HG03520 (cell line): Measurements from ENCODE around the gene C6orf120.

ENCODE experiments used
- ATAC-seq: cut with Tn5 transposase; IDR thresholded peaks from one replicate; pipeline ENCODE4 v1.9.1; 2021; ENCODE audit warnings: mild to moderate bottlenecking, moderate library complexity; ENCODE audit not compliant: unreplicated experiment

Gene C6orf120

GRCh38 chr6:169701954-169702839, at the start of gene C6orf120, which contains the start of gene WDR27:
Gene C6orf120 (plus strand): TSS chr6:169702126. CDS start chr6:169702460, 334 bp downstream.
Gene WDR27 (minus strand): TSS chr6:169702029. CDS start chr6:169689005, 13,024 bp downstream.
- peak; percentile 92 for ATAC-seq

DNA sequence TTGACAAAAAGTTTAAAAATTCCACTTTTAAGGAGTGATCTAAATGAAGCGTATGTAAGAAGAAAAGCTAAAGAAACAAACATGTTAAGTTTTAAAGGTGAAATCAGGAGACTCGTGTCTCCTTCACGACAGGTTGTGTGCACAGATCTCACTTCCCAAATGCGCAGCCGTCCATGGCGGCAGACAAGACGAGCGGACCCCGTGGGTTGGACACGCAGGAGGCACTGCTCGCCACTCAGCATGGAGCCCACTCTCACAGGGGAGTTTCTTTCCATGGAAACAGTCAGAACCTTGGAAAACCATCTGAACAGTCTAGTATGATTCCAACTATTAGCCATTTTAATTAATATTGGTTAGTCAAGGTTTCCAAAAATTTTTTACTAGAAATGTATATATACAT, 49.0 kb upstream of the C6orf120 start:
- no peak for ATAC-seq

GRCh38 chr6:169653691-169654090, 48.2 kb upstream of the C6orf120 start:
- ATAC-seq = no peak

DNA sequence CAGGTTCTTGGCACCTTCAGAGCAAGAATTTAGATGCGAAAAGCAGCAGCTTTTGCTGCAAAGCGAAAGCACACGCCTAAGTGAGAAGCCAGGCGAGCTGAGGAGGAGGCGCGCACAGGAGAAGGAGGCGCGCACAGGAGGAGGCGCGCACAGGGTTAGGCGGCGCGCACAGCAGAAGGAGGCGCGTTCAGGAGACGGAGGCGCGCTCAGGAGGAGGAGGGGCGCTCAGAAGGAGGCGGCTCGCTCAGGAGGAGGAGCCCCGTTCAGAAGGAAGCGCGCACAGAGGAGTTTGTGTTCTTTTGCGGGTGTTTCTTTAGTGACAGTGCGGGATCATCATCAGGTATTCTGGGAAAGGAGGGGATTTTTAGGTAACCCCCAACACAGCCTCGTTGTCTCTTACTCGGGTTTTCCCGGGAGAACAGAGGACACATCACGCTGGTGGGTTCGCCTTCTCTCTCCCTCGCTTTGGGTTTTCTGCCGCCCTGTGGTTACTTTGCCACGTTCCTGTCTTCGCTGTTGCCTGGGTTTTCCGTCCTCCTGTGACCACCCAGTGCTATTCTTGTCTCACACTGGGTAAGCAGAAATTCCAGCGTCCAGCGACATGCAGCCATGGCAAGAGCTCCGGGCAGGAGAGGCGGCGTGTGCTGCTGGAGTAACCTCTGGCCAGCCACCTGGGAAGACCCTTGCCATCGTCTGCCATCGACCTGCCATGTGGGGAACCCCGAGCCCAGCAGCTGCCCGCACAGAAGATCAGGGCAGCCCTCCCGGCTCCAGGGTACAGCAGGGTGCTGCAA, 47.1 kb upstream of the C6orf120 start:
- ATAC-seq = peak; percentile 94

GRCh38 chr6:169656546-169657283, 45.2 kb upstream of the C6orf120 start:
- ATAC-seq = no peak

DNA sequence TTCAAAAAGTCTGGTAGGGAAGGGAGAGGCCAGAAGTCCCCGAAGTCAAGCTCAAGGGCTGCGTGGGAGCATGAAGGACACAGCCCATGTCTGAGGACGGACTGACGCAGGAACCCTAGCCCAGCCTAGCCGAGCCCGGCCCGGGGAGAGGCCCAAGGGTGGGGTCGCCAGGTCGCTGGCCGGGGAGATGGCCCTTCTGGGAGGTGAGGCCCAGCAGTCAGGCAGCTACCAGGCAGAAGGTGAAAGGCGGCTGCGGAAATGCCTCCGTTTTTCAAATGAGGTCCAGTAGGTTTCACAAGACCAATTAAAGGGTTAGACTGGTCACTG, 44.7 kb upstream of the C6orf120 start:
- no peak for ATAC-seq

DNA sequence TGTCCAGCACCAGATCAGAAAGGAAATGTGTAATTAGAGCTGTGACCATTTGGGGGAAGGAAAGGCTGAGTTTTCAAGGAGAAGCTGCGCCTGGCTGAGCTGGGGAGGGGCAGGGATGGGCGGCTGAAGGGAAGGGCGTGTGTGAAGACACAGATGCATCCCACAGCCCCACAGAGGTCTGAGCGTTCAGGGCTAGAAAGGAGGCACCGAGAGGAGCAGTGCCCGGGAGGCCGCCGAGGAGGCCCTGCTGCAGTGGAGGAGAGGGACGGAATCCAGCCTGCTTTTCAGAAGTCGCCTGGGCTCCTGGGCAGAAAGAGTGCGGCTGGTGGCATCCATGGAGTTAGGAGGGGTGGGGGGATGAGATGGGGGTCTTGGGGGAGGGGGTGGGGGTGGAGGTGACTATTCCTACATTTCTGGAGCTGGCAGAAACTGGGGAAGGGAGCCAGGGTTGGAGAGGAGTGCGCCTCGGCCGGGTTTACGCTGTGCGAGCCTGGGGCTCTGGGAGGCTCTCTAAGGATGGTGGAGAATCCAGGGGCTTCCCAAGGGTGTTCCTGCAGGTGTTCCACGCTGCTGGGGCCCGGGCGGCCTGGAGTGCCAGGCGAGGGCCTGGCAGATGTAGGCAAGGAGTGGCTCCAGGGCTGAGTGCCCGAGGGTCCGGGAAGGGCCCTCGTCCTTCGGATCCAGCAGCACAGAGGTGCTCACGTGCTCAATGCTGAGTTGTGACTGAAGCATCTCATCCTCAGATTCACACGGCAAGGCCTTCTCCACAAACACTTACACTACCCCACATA, 41.9 kb upstream of the C6orf120 start:
- no peak for ATAC-seq

DNA sequence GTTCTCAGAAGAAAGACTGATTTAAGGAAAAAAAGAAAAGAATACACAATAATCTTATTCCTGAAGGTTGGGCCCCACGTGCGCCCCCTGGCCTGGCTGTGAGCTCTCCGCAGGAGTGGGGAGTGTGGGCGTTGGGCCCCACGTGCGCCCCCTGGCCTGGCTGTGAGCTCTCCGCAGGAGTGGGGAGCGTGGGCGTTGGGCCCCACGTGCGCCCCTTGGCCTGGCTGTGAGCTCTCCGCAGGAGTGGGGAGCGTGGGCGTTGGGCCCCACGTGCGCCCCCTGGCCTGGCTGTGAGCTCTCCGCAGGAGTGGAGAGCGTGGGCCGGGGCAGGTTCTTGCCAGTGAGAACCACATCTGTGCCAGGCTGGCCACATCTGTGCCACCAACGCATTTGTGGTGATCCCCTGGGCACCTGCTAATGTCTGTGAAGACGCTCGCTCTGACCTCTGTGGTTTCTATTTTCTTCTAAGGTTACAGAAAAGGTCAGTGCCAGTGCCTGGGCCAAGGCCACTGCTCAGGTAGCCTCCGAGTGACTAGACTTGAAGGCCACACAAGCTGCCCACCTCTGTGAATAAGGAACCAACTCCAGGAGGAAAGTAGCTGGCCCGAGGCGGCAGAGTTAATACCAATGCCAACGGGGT, 41.1 kb upstream of the C6orf120 start:
- no peak for ATAC-seq

DNA sequence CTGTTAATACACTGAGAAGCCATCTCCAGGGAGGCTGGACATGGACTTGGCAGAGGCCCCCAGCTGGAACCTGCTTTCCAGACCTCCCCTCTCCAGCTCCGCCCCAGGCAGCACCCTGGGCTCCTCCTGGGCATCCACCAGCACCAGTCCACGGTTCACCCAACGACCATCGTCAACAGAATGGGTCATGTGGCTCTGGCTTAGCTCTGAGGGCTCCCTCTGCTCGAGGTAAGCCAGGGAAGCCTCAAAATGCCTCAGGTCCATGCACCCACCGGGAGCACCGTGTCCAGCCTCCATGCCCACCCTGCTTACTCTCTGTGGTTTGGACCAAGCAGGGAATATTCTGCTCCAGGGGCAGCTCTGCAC, 40.6 kb upstream of the C6orf120 start:
- ATAC-seq = no peak

DNA sequence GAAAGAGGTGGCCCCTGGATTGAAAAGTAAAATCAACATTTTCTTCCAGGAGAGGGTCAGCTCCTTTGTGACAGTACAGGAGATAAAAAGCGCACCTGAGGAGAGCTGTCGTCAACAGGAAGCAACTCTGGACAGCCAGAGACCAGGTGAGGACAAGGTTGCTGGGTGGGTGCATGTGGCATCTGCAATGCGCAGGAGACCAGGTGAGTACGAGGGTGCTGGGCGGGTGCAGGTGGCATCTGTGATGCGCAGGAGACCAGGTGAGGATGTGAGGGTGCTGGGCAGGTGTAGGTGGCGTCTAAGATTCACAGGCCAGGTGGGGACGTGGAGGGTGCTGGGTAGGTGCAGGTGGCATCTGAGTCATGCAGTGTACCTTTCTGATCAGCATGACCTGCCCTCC, 38.5 kb upstream of the C6orf120 start:
- ATAC-seq = no peak

GRCh38 chr6:169664227-169664626, 37.7 kb upstream of the C6orf120 start:
- ATAC-seq = no peak

DNA sequence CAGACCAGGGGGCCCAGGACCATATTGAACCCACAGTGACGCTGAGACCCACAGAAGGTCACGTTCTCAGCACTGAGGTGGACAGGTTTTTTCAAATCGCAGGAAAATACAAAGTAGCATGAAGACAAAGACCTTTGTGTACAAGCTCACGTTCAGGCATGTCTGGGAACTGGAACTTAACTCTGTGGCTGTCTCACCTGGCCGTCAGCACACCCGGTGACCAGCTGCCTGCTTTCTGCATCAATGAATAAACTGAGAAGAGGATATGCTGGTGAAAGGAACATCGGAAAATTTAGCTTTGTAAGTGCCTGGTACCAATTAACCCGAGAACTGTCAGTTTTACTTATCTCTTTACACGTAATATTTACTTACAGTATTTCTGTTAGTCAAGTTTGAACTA, 36.6 kb upstream of the C6orf120 start:
- no peak for ATAC-seq

- ATAC-seq = no peak
Observed at GRCh38 chr6:169666441-169666840, 35.5 kb upstream of the C6orf120 start.

GRCh38 chr6:169667716-169668115, 34.2 kb upstream of the C6orf120 start:
- ATAC-seq = no peak

GRCh38 chr6:169668203-169668847, 33.6 kb upstream of the C6orf120 start:
- ATAC-seq = no peak

GRCh38 chr6:169669147-169669546, 32.8 kb upstream of the C6orf120 start:
- ATAC-seq = no peak

DNA sequence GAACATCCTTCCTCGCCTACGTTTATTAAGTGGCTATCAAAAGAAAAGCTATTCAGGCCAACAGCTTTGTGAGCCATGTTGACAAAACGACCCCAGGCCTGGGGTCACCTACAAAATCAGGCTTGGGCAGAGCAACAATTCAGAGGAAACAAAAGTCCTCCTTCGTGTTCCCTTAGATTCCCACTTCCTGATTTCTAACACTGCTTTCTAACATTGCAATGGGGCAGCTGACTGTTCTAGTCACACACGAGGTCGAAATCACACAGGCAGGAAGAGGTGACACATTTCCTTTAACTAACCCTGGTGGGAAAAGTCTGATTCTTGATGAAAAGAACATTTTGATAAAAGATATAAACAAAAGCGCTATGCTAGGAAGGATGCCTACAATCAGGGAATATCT, 32.0 kb upstream of the C6orf120 start:
- ATAC-seq = no peak

DNA sequence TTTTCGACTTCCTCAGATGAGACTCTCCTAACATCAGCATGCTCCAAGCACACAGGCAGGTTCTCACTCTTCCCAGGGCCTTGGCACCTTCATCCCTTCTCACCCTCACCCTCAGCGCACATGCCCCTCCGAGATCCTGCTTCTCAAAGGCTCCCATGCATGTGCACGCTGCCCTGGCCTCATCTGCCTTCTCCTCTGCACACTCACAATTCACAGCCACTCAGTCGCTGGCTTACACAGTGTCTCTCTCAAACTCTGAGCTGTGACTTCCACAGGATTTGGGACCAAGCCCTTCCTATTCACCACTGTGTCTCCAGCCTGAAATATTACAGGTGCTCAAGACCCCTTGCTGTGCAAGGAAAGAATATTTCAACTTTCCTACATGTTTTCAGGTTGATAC, 30.4 kb upstream of the C6orf120 start:
- no peak for ATAC-seq

- no peak for ATAC-seq
Observed at GRCh38 chr6:169675011-169675410, 26.9 kb upstream of the C6orf120 start.

DNA sequence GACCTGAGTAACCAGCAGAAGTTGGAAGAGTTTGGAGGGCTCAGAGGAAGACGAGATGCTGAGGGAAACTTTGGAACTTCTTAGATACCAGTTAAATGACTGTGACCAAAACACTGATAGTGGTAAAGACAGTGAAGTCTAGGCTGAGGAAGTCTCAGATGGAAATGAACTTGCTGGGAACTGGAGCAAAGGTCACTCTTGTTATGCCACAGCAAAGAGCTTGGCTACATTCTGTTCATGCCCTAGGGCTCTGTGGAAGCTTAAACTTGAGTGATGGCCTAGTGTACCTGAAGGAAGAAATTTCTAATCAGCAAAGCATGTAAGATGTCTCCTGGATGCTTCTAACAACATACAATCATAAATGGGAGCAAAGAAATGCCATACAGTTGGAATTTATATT, 24.8 kb upstream of the C6orf120 start:
- ATAC-seq = no peak
